ENCODE results near the gene TRIM50. TPM values are rescaled to one million over a fixed set of nuclear protein-coding genes. Genes with fewer than 3 reads are reported as not detected.

Gene TRIM50
- total and polyA plus RNA-seq, 2 of the 13 experiments (the other 11 are each of a cell fraction or from before 2014, with no cell fraction given) = 4.2 to 24.5 TPM

GRCh38 chr7:73308665-73309214 is 19.1 kb downstream of the TRIM50 start, which contains the start of gene NSUN5 (continued):
- TF ChIP-seq ZNF367 (CRISPR knock-in tag; IDR thresholded peaks at IDR 0.05; ENCODE audit: borderline replicate concordance) = 0 out of 2 replicates have a peak, but pooled peaks have one; percentile 72
- peak; percentile 42; the same call in 1 of the 2 replicates for TF ChIP-seq SP2 (CRISPR knock-in tag; IDR thresholded peaks at IDR 0.05)
- peak; percentile 86; the same call in 1 of the 2 replicates for TF ChIP-seq ZSCAN12 (CRISPR knock-in tag; IDR thresholded peaks at IDR 0.05)
- TF ChIP-seq KDM3A (CRISPR knock-in tag; IDR thresholded peaks at IDR 0.05; ENCODE audit: low read depth) = 0 out of 2 replicates have a peak, but pooled peaks have one; percentile 35
- TF ChIP-seq CENPT (CRISPR knock-in tag; IDR thresholded peaks at IDR 0.05; ENCODE audit: low read depth) = 0 out of 2 replicates have a peak, but pooled peaks have one; percentile 55
- TF ChIP-seq HINFP (CRISPR knock-in tag; IDR thresholded peaks at IDR 0.05; ENCODE audit: low read depth) = peak; percentile 88
- TF ChIP-seq RNF2 (conservative IDR thresholded peaks at IDR 0.05; ENCODE audit: low read depth) = peak; percentile 90
- TF ChIP-seq TIGD3 (CRISPR knock-in tag; IDR thresholded peaks at IDR 0.05; ENCODE audit: borderline replicate concordance) = no peak
- TF ChIP-seq, protein P1, sequence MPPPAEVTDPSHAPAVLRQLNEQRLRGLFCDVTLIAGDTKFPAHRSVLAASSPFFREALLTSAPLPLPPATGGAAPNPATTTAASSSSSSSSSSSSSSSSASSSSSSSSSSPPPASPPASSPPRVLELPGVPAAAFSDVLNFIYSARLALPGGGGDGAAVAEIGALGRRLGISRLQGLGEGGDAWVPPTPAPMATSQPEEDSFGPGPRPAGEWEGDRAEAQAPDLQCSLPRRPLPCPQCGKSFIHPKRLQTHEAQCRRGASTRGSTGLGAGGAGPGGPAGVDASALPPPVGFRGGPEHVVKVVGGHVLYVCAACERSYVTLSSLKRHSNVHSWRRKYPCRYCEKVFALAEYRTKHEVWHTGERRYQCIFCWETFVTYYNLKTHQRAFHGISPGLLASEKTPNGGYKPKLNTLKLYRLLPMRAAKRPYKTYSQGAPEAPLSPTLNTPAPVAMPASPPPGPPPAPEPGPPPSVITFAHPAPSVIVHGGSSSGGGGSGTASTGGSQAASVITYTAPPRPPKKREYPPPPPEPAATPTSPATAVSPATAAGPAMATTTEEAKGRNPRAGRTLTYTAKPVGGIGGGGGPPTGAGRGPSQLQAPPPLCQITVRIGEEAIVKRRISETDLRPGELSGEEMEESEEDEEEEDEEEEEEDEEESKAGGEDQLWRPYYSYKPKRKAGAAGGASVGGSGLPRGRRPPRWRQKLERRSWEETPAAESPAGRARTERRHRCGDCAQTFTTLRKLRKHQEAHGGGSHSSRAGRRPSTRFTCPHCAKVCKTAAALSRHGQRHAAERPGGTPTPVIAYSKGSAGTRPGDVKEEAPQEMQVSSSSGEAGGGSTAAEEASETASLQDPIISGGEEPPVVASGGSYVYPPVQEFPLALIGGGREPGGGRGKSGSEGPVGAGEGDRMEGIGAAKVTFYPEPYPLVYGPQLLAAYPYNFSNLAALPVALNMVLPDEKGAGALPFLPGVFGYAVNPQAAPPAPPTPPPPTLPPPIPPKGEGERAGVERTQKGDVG (CRISPR knock-in tag; IDR thresholded peaks at IDR 0.05; ENCODE audit: borderline replicate concordance) = peak; percentile 67; the same call in 1 of the 2 replicates
- peak; percentile 95 for TF ChIP-seq ZNF230 (CRISPR knock-in tag; IDR thresholded peaks at IDR 0.05)
- TF ChIP-seq, protein P2, sequence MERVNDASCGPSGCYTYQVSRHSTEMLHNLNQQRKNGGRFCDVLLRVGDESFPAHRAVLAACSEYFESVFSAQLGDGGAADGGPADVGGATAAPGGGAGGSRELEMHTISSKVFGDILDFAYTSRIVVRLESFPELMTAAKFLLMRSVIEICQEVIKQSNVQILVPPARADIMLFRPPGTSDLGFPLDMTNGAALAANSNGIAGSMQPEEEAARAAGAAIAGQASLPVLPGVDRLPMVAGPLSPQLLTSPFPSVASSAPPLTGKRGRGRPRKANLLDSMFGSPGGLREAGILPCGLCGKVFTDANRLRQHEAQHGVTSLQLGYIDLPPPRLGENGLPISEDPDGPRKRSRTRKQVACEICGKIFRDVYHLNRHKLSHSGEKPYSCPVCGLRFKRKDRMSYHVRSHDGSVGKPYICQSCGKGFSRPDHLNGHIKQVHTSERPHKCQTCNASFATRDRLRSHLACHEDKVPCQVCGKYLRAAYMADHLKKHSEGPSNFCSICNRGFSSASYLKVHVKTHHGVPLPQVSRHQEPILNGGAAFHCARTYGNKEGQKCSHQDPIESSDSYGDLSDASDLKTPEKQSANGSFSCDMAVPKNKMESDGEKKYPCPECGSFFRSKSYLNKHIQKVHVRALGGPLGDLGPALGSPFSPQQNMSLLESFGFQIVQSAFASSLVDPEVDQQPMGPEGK (CRISPR knock-in tag; IDR thresholded peaks at IDR 0.05) = peak; percentile 45
- peak; percentile 86; the same call in 1 of the 2 replicates for TF ChIP-seq ZFP41 (CRISPR knock-in tag; IDR thresholded peaks at IDR 0.05; ENCODE audit: borderline replicate concordance)
- TF ChIP-seq, protein P3, sequence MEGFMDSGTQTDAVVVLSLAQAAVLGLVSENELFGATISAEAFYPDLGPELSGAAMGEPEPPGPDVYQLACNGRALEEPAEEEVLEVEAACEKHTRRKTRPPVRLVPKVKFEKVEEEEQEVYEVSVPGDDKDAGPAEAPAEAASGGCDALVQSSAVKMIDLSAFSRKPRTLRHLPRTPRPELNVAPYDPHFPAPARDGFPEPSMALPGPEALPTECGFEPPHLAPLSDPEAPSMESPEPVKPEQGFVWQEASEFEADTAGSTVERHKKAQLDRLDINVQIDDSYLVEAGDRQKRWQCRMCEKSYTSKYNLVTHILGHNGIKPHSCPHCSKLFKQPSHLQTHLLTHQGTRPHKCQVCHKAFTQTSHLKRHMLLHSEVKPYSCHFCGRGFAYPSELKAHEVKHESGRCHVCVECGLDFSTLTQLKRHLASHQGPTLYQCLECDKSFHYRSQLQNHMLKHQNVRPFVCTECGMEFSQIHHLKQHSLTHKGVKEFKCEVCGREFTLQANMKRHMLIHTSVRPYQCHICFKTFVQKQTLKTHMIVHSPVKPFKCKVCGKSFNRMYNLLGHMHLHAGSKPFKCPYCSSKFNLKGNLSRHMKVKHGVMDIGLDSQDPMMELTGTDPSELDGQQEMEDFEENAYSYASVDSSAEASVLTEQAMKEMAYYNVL (CRISPR knock-in tag; IDR thresholded peaks at IDR 0.05; ENCODE audit: borderline replicate concordance) = no peak
- no peak for TF ChIP-seq ZBTB7A (CRISPR knock-in tag; IDR thresholded peaks at IDR 0.05)
- peak; percentile 25; the same call in 1 of the 2 replicates for TF ChIP-seq STAG1 (CRISPR knock-in tag; IDR thresholded peaks at IDR 0.05)
- TF ChIP-seq ZFAT (CRISPR knock-in tag; conservative IDR thresholded peaks at IDR 0.05) = peak; percentile 77
- peak; percentile 96 for TF ChIP-seq GABPB1 (CRISPR knock-in tag; IDR thresholded peaks at IDR 0.05)
